Measurements from ENCODE around the gene ITCH. TPM values are rescaled to one million over a fixed set of nuclear protein-coding genes. Genes with fewer than 3 reads are reported as not detected.

The ITCH gene
- total and polyA plus RNA-seq, 9 of the 15 experiments (the other 6 are each of a cell fraction or from before 2014, with no cell fraction given) = 7.5 to 53.0 (median 22.9) TPM

GRCh38 chr20:34468951-34469350 is 105.9 kb downstream of the ITCH start:
- TF ChIP-seq ZNF280B (CRISPR knock-in tag; IDR thresholded peaks at IDR 0.05) (no peak), PPARD (CRISPR knock-in tag; IDR thresholded peaks at IDR 0.05) (no peak), RBM22 (IDR thresholded peaks at IDR 0.05; ENCODE audit: low read depth, low read length, poor library complexity, severe bottlenecking) (no peak), TARDBP (IDR thresholded peaks at IDR 0.05) (no peak), HOXB6 (CRISPR knock-in tag; IDR thresholded peaks at IDR 0.05; ENCODE audit: borderline replicate concordance) (no peak), POLR2AphosphoS5 (IDR thresholded peaks at IDR 0.05; ENCODE audit: control insufficient read depth, insufficient read depth, low read depth, low read length) (no peak), FUS (optimal IDR thresholded peaks at IDR 0.05; ENCODE audit: low read depth, low read length) (no peak), CEBPZ (IDR thresholded peaks at IDR 0.05; ENCODE audit: borderline replicate concordance, low read depth, low read length) (no peak), NFIC (IDR thresholded peaks at IDR 0.05) (no peak), SP1 (CRISPR knock-in tag; IDR thresholded peaks at IDR 0.05) (no peak)
- intact Hi-C loops (cut with micrococcal nuclease) = no loop called here
- in situ Hi-C loops (cut with MboI) = no loop called here
- H3K9me3 ChIP-seq (replicated peaks; ENCODE audit: control insufficient read depth, insufficient read depth, low read depth, low read length) = no peaks in the 10 kb centered on the region
- no peak overlapping the region for H3K27ac ChIP-seq (ENCODE audit: extremely low read depth, low read depth, low read length)
- H3K4me1 ChIP-seq (replicated peaks in 1 of 2; ENCODE audit: control insufficient read depth in 2 of 2, insufficient read depth in 2 of 2, low read length in 2 of 2) = peaks cover 0 to 4% of the 10 kb centered on the region in 2 experiments; a peak in 4 of 5 replicates
- no peak overlapping the region for H3K9ac ChIP-seq (ENCODE audit: insufficient read depth in 1 of 2, low read depth in 2 of 2, low read length in 2 of 2)
- no peak overlapping the region for H3K4me2 ChIP-seq (ENCODE audit: insufficient read depth, low read length)
- BruUV-seq (replicated peaks) = no TSS peak
- H2AFZ ChIP-seq (ENCODE audit: low read depth, low read length) = no peak overlapping the region
- DNase-seq (ENCODE audit: extremely low read depth in 1 of 4, low spot score in 3 of 4) (no peak), FAIRE-seq (no peak), ATAC-seq (no peak)
- H3K27me3 ChIP-seq (ENCODE audit: control insufficient read depth in 2 of 2, insufficient read depth in 2 of 2, low read length in 2 of 2) = no peaks in the 10 kb centered on the region
- 0 out of 3 replicates have a peak, but pooled peaks cover 2% of the 10 kb centered on the region for H3K79me2 ChIP-seq (ENCODE audit: control insufficient read depth, insufficient read depth, low read length)
- peaks cover 55% of the 10 kb centered on the region for H3K36me3 ChIP-seq (ENCODE audit: control insufficient read depth, insufficient read depth, low read length)
- CTCF ChIA-PET (ENCODE audit: low intra/inter-chr PET ratio) = no interaction called here
- POLR2A ChIA-PET = interaction anchor here (1.1 kb wide), 2 partner anchors 18 to 156 kb away, joined by 3 read pairs; no protein-coding TSS in a partner anchor
- no peaks in the 10 kb centered on the region for H3K9me1 ChIP-seq (ENCODE audit: control insufficient read depth, insufficient read depth, low read length)
- WGBS (ENCODE audit: insufficient coverage, low coverage, missing lambda C conversion rate) = 69% methylated on average over 1 of the region's 1 CpG
- no peaks in the 10 kb centered on the region for H4K20me1 ChIP-seq (replicated peaks; ENCODE audit: control insufficient read depth, insufficient read depth, low read length)
- no peak overlapping the region for H3K4me3 ChIP-seq
